ENCODE results near the gene OR51B6.
"Not testable (repeated sequence)": the region's sequence is repeated elsewhere in the genome, so short reads cannot be mapped to it uniquely, and the experiment has no call there.

The OR51B6 gene

GRCh38 chr11:5351208-5351607, at the start of gene OR51B6:
Gene OR51B6, plus strand, starts transcription at chr11:5351508. Its CDS starts 0 bp downstream, at chr11:5351508.
- no peak for DNase-seq

DNA sequence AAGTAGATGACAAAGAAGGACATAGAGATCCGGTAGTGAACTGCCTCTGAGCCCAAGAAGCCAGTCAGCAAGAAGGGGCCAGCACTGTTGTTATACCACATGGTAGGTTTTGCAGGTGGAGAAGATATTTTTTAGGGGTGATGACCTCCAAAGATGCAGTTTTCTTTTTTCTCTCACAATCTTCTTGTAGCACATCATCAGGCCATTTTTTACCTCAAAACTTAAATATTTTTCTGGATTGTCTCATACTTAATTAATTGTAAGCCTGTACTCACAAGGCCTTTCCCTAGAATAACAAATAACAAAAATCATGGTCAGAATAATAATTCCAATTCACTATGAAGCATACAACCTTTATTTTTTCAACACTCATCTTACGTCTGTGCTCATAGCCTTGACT, 49.5 kb upstream of the OR51B6 start, which contains the start of gene OR51B4:
TSS of gene OR51B4 (minus strand) at position 101 of the 400 bp plus-strand sequence. CDS start at position 101, 0 bp downstream.
- no peak for DNase-seq

DNA sequence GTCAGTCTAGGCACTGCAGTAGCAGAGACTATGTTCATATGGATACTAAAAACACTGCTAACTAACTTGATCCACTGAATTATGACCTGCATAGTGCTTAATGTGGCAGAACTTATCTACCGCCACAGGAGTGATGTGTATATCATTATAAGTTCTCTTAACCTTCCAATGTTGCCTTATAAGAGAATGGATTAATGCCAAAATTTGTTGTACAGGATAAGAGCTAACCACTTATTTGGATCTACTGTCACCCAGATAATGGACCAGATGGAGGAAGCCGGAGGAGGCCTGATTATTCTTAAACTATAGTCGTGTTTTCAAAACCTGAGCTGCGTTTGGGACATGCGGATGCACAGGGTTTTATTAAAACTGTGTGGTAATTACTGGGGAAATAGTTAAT, 47.7 kb upstream of the OR51B6 start:
- DNase-seq, result peak; percentile 25

DNA sequence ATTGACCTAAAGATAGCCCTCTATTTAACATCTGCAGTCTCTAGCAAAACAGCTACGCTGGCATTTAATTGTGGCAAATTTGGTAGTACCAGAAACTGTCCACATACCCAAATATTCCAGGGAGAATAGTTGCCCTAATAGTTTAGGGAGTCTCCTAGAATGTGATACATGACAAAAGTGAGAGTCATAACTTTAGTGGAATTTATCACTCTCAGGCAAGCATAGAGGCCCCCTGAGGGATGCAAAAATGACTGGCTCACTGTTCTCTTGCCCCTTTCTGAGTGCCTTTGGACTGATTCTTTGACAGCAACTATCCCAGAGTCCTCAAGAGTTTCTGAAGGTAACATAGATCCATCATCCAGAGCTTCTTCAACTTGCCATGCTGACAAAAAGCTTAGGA, 47.3 kb upstream of the OR51B6 start:
- no peak for DNase-seq

DNA sequence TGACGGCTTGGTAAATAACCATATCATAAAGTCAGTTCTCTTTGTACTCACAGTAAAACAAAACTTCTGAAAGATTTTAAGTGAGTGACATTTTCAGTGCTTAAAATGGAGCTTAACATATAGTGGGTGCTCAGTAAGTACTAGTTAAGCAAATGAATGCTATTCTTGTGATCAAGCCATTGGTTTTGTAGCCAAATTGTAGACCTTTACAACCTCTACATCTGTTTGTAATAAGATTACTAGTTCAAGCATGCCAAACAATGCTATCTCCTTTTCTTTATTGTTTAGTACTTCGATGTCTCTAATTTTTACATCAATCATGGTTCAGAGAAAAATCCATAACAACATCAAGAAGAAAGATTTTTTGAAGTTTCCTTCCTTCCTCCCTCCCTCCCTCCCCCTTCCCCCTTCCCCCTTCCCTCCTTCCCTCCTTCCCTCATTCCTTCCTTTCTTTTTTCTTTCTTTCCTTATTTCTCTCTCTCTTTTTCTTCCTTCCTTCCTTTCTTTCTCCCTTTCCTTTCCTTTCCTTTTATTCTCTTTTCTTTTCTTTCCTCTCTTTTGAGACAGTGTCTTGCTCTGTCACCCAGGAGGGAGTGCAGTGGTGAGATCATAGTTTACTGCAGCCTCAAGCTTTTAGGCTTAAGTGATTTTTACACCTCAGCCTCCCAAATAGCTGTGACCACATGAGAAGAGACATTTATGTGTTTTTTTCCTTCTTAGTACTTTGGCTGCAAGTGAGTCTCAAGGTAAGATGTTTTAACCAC, 43.9 kb upstream of the OR51B6 start:
- DNase-seq, result no peak

- no peak for DNase-seq
Measured at GRCh38 chr11:5310423-5310822, 40.9 kb upstream of the OR51B6 start.

GRCh38 chr11:5313326-5314023, 37.8 kb upstream of the OR51B6 start:
- not testable (repeated sequence) for DNase-seq

DNA sequence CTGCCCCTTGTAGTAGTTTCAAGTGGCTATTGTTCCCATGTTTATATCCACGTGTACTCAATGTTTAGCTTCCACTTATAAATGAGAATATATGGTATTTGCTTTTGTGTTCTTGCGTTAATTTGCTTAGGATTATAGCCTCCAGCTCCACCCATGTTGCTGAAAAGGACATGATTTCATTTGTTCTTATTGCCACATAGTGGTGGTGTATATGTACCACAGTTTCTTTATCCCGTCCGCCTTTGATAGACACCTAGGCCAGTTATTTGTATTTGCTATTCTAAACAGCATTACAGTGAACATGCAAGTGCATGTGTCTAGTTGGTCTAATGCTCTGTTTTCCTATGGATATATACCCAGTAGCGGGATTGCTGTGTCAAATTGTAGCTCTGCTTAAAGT, 34.0 kb upstream of the OR51B6 start:
- peak; percentile 16 for DNase-seq

DNA sequence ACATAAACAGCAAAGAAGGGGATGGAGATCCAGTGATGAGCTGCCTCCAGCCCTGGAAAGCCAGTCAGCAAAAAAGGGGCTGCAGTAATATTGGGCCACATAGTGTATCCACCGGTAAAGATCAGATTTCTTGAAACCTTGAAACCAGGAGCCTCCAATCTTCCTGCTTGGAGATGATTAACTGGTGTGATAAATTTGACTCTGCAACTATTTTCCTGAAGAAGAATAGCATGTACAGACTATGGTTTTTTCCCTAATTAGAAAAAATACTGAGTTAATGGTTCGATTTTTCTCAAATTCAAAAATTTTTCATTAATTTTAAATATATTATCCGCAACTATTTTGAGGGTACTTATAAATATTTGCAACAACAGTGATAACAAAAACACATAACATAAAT, 27.1 kb upstream of the OR51B6 start, which contains the start of gene OR51B2:
TSS of gene OR51B2 (minus strand) at position 101 of the 400 bp plus-strand sequence. CDS start at position 101, 0 bp downstream.
- DNase-seq, result no peak

DNA sequence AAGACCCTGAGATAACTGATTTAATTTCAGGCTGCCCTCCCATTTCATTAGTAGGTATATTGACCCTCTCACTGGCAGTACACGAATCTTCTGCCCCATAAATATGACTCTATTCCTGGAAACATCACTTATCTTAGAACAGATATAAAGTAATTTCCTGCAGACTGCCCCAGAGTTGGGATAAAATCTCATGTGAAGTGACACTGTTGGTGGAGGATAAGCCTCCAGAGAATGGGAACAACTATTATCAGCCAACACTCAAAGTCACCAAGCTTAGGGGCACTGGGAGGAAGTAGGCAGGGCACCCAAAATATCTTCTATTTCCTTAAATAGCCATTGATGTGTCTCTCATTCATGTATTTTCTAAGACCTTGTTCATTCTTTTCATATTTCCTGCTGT, 16.1 kb upstream of the OR51B6 start:
- DNase-seq, result peak; percentile 68

DNA sequence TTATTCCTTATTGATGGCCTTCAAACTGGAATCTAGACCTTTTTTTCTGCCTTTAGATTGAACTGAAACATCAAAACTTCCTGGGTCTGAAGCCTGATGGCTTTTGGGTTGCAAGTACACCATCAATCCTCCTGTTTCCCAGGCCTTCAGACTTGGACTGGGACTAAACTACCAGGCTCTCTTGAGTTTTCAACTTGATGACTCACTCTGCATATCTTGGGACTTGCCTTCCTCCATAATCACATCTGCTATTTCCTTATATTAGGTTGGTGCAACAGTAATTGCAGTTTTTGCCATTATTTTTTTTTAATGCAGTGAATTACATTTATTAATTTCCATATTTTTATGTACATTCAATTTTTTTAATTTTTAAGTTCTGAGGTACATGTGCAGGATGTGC, 15.0 kb upstream of the OR51B6 start:
- DNase-seq, result peak; percentile 8

- not testable (repeated sequence) for DNase-seq
Measured at GRCh38 chr11:5337253-5337652, 14.1 kb upstream of the OR51B6 start.

DNA sequence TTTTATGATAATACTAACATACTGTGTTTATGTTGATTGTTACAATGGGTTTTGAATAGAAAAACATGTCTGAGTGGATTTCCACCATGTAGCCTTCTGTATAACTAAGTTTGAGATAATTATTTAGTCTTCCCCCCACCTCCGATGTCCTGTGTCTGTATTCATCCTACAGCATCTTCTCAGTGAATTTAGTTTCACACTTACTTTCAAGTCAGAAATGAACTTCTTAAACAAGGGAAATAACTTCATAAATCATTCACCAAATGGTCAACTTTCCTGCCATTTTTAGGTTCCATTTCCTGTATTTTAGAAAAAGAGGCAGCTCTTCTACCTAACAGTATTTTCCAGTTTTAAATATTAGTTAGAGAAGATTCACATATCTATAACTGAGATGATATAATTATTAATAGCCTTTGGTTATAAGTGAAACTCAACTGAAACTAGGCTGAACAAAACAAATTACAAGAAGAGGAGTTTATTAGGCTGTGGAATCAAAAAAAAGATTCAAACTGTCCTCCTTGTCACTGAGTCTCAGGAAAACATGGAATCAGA, 11.5 kb upstream of the OR51B6 start:
- DNase-seq, result no peak

GRCh38 chr11:5343474-5344335, 7.6 kb upstream of the OR51B6 start, which contains the start of gene OR51B5:
Gene OR51B5, minus strand, starts transcription at chr11:5343524. Its CDS starts 0 bp downstream, at chr11:5343524.
- DNase-seq, result no peak

- DNase-seq, result no peak
Measured at GRCh38 chr11:5345831-5346230, 5.5 kb upstream of the OR51B6 start.

- DNase-seq, result no peak
Measured at GRCh38 chr11:5348551-5349194, 2.6 kb upstream of the OR51B6 start.

DNA sequence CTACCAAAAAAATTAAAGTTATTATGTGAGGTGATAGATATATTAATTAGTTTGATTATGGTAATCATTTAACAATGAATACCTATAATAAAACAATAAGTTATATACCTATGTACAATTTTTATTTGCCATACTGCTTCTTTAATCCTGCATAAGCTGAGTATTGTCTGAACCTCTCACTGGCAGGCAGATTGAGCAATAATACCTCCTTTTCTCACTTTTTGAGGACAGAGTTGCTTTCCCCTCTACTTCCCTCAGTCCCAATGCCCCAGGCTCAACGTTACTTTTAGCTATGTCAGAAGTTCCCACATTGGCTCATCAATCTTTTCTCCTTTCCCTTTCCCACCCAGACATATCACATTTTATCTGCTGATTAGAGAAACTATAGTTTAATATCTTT, 1.8 kb upstream of the OR51B6 start:
- no peak for DNase-seq

GRCh38 chr11:5356031-5356430, 4.7 kb downstream of the OR51B6 start:
- DNase-seq, result not testable (repeated sequence)

- no peak for DNase-seq
Measured at GRCh38 chr11:5362017-5362625, 10.8 kb downstream of the OR51B6 start.

DNA sequence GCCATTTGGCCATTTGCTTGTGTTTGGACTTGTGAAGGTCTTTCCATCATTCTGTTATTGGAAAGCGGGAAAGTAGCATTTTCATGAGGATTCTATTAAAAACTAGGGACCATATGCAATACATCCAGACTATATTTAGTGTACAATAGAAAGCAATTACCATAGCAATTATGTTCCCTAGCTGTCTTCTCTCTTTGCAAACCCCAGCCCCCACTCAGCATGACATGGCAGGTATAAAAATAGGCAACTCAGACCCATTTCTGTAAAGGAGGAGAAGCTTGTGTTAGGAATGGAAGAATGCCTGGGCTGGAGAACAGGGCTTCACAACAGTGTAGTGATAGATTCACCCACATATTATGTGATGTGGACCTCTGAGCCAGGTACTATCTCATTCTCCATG, 12.4 kb downstream of the OR51B6 start:
- peak; percentile 8 for DNase-seq

GRCh38 chr11:5364214-5364613, 12.9 kb downstream of the OR51B6 start:
- DNase-seq, result no peak

DNA sequence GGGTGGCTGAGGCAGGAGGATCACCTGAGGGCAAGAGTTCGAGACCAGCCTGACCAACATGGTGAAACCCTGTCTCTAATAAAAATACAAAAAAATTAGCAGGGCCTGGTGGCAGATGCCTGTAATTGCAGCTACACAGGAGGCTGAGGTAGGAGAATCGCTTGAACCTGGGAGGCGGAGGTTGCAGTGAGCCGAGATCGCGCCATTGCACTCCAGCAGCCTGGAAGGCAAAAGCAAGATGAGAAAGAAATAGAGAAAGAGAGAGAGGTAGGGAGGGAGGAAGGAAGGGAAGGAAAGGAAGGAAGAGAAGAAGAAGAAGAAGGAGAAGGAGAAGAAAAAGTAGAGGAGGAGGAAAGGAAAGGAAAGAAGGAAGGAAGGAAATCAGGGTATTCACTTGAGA, 15.1 kb downstream of the OR51B6 start:
- not testable (repeated sequence) for DNase-seq

All from OCI-M1 (cell line).